Stomach (tissue), 9 donors: ENCODE data around the gene OBSCN. TPM values are rescaled to one million over a fixed set of nuclear protein-coding genes. Genes with fewer than 3 reads are reported as not detected.

Source experiments
- DNase-seq, 2 donors: peaks; one replicate each; pipeline versions ENCODE4 v3.0.0 to v3.0.0-alpha.2; 2013 to 2019
- H3K27ac ChIP-seq, 5 donors: fragments of 200-600 bp in 4 of 5; sonication (generic) in 4 of 5; one replicate each; pipeline ENCODE4 v1.5.1; 2013 to 2019; ENCODE audit warnings: mild to moderate bottlenecking in 1 of 5, moderate library complexity in 1 of 5
- H3K27me3 ChIP-seq, 3 donors: fragments of 200-600 bp; sonication (generic); one replicate each; pipeline ENCODE4 v1.5.1; 2017 to 2019; ENCODE audit warnings: mixed run types in 1 of 3
- H3K36me3 ChIP-seq, 4 donors: fragments of 200-600 bp; sonication (generic); 1 replicate in 3 of 4; 2 replicates in 1 of 4; pipeline ENCODE4 v1.5.1; 2016 to 2019
- H3K4me1 ChIP-seq, 4 donors: fragments of 200-600 bp; sonication (generic); one replicate each; pipeline ENCODE4 v1.5.1; 2016 to 2019
- H3K4me3 ChIP-seq, 4 donors: fragments of 200-600 bp; sonication (generic) in 3 of 4; one replicate each; pipeline ENCODE4 v1.5.1; 2016 to 2019; ENCODE audit warnings: mild to moderate bottlenecking in 1 of 4
- H3K9me3 ChIP-seq, 4 donors: fragments of 200-600 bp; sonication (generic); one replicate each; pipeline ENCODE4 v1.5.1; 2016 to 2019
- CTCF ChIP-seq, 7 experiments: fragments of 450-650 bp in 4 of 7; fragments of 200-600 bp in 3 of 7; sonication (generic) in 3 of 7; IDR thresholded peaks; one replicate each; pipeline ENCODE4 v1.5.1; 2016 to 2019; ENCODE audit warnings: antibody characterized with exemption in 7 of 7, control low read depth in 2 of 7, mild to moderate bottlenecking in 1 of 7
- EP300 ChIP-seq: sonication (generic); formaldehyde crosslinking; IDR thresholded peaks from one replicate; pipeline ENCODE4 v1.6.1; 2017; ENCODE audit warnings: antibody characterized with exemption
- POLR2A ChIP-seq, 4 donors: fragments of 450-650 bp; IDR thresholded peaks; one replicate each; pipeline ENCODE4 v1.6.1; 2016; ENCODE audit warnings: antibody characterized with exemption in 4 of 4, control low read depth in 2 of 4, mild to moderate bottlenecking in 1 of 4, moderate library complexity in 1 of 4
- POLR2AphosphoS5 ChIP-seq, 3 donors: sonication (generic); formaldehyde crosslinking; IDR thresholded peaks; one replicate each; pipeline ENCODE4 v1.6.1; 2016; ENCODE audit warnings: antibody characterized with exemption in 3 of 3
- WGBS, 5 donors: extraction: QIAGEN DNeasy Blood & Tissue Kit in 3 of 5; methylation state at CpG; one replicate each; pipeline versions ENCODE4 v1.1.5 to v1.1.7; 2013 to 2018; 5-methylcytosine and 5-hydroxymethylcytosine counted together
- intact Hi-C: fragments of 100-400 bp; cut with DNase I; formaldehyde crosslinking; loops from one replicate; pipeline ENCODE4 v1.15.1; 2023; ENCODE audit warnings: low total_unique reads
- polyA plus RNA-seq, 3 donors: library from polyadenylated mRNA; stranded (reverse); fragments of 200-250 nt; gene quantifications; one replicate each; pipeline ENCODE4 v1.2.3, GENCODE V29; 2013
- total RNA-seq, 5 donors: library from RNA; depleted of rRNA; stranded (reverse); fragments of >200 nt; gene quantifications; one replicate each; pipeline versions ENCODE4 v1.1.0 to v1.2.3, GENCODE V29; 2014 to 2016
- donor health status: healthy with polysubstance abuse.
- donor health status: Bipolar disorder and iron deficiency.
- donor health status: healthy.

The OBSCN gene
- total and polyA plus RNA-seq, 8 donors, result 7.2 to 111 (median 24.7) TPM

- no peak overlapping the region for H3K27ac ChIP-seq
- H3K4me1 ChIP-seq, result no peaks in the 10 kb centered on the region
- no peak overlapping the region for H3K4me3 ChIP-seq
- DNase-seq, result no peak
- no peaks in the 10 kb centered on the region for H3K36me3 ChIP-seq
- H3K27me3 ChIP-seq, result no peaks in the 10 kb centered on the region
- TF ChIP-seq CTCF (IDR thresholded peaks at IDR 0.05), result no peak
- no peak for TF ChIP-seq POLR2AphosphoS5 (IDR thresholded peaks at IDR 0.05)
- TF ChIP-seq POLR2A (IDR thresholded peaks at IDR 0.05), result no peak
- TF ChIP-seq EP300, result no peak
- no peaks in the 10 kb centered on the region for H3K9me3 ChIP-seq
- intact Hi-C loops, result no loop called here
- WGBS, 5 donors, result 83 to 97% (median 86%) methylated on average over 3 to 13 of the region's 13 CpGs
These were observed 144.0 kb downstream of the OBSCN start for GRCh38 chr1:228351850-228352249.

- intact Hi-C loops, result no loop called here
- 88 to 92% (median 90%) methylated on average over 13 to 29 of the region's 29 CpGs for WGBS, 5 donors
- no peak for DNase-seq
These were observed 145.0 kb downstream of the OBSCN start for GRCh38 chr1:228352677-228353481.

GRCh38 chr1:228353601-228354371 is 145.9 kb downstream of the OBSCN start:
- 82 to 87% (median 85%) methylated on average over 6 to 11 of the region's 11 CpGs for WGBS, 5 donors
- no peaks in the 10 kb centered on the region for H3K4me1 ChIP-seq
- no peak overlapping the region for H3K4me3 ChIP-seq
- H3K27ac ChIP-seq, result no peak overlapping the region
- H3K36me3 ChIP-seq, result no peaks in the 10 kb centered on the region
- DNase-seq, result no peak
- TF ChIP-seq EP300 (no peak), POLR2A (IDR thresholded peaks at IDR 0.05) (no peak), CTCF (IDR thresholded peaks at IDR 0.05) (no peak), POLR2AphosphoS5 (IDR thresholded peaks at IDR 0.05) (no peak)
- intact Hi-C loops, result no loop called here
- no peaks in the 10 kb centered on the region for H3K9me3 ChIP-seq
- no peaks in the 10 kb centered on the region for H3K27me3 ChIP-seq

More at GRCh38 chr1:228352677-228353481, 145.0 kb downstream of the OBSCN start:
- no peaks in the 10 kb centered on the region for H3K9me3 ChIP-seq
- no peak overlapping the region for H3K27ac ChIP-seq
- no peaks in the 10 kb centered on the region for H3K4me1 ChIP-seq
- TF ChIP-seq POLR2AphosphoS5 (IDR thresholded peaks at IDR 0.05), result no peak
- no peak for TF ChIP-seq CTCF (IDR thresholded peaks at IDR 0.05)
- TF ChIP-seq EP300, result no peak
- no peak for TF ChIP-seq POLR2A (IDR thresholded peaks at IDR 0.05)
- H3K36me3 ChIP-seq, result no peaks in the 10 kb centered on the region
- H3K27me3 ChIP-seq, result no peaks in the 10 kb centered on the region
- no peak overlapping the region for H3K4me3 ChIP-seq

DNA sequence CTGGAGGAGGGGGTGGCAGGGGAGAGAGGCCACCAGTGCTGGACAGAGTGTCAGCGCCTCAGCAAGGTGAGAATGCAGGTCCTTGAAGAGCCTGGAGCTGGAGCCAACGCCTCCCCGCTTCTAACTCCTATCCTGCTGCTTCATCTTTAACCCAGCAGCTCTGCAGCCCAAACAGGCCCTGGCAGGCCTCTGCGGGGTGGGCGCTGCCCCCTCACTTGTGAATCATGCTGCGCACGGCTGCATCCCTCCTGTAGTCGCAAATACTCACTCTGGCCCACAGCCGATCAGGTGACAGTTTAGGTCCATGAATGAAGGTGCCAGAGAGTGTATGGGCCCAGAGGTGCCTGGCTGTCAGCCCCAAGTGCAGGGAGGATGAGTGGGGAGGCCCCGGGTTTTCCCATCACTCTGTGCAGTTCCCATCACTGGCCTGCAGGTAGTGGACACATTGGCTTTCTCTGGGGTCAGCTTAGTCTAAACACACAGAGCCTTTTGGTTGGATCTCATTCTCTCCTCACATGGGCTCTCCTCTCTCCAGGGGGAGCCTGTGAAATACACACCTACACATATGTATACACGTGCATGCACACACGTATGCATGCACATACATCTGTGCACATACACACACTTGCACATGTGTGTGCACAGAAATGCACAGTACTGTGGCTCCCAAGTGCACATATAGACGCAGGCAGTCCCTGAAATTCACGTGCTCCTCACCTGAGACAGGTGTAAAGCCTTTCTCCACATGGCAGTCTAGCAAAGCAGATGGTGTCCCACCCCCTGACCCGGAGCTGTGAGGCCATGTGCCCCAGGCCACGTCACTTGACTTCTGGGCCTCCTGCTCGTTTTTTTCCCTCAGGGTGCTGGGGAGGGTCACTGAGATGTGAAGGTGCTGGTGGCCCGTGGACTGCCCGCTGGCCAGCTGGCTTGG is 146.8 kb downstream of the OBSCN start:
- no peaks in the 10 kb centered on the region for H3K27me3 ChIP-seq
- TF ChIP-seq POLR2A (IDR thresholded peaks at IDR 0.05) (no peak), EP300 (no peak), CTCF (IDR thresholded peaks at IDR 0.05) (no peak), POLR2AphosphoS5 (IDR thresholded peaks at IDR 0.05) (no peak)
- H3K4me3 ChIP-seq, result no peak overlapping the region
- H3K9me3 ChIP-seq, result no peaks in the 10 kb centered on the region
- WGBS, 5 donors, result 83 to 87% (median 87%) methylated on average over 11 to 19 of the region's 19 CpGs
- H3K27ac ChIP-seq, result no peak overlapping the region
- DNase-seq, result no peak
- intact Hi-C loops, result no loop called here
- no peaks in the 10 kb centered on the region for H3K36me3 ChIP-seq
- H3K4me1 ChIP-seq, result no peaks in the 10 kb centered on the region
